GM19397 (cell line): ENCODE measurements around the gene STOML2.
"Not testable (repeated sequence)": the region's sequence is repeated elsewhere in the genome, so short reads cannot be mapped to it uniquely, and the experiment has no call there.

Experiments used
- ATAC-seq: cut with Tn5 transposase; IDR thresholded peaks from one replicate; pipeline ENCODE4 v1.9.1; 2021; ENCODE audit warnings: mild to moderate bottlenecking, moderate library complexity; ENCODE audit not compliant: unreplicated experiment

Gene STOML2, protein sequence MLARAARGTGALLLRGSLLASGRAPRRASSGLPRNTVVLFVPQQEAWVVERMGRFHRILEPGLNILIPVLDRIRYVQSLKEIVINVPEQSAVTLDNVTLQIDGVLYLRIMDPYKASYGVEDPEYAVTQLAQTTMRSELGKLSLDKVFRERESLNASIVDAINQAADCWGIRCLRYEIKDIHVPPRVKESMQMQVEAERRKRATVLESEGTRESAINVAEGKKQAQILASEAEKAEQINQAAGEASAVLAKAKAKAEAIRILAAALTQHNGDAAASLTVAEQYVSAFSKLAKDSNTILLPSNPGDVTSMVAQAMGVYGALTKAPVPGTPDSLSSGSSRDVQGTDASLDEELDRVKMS

GRCh38 chr9:35102769-35103659, at the start of gene STOML2:
Gene STOML2, minus strand, starts transcription at chr9:35103131. Its CDS starts 37 bp downstream, at chr9:35103094.
- ATAC-seq = peak; percentile 94

DNA sequence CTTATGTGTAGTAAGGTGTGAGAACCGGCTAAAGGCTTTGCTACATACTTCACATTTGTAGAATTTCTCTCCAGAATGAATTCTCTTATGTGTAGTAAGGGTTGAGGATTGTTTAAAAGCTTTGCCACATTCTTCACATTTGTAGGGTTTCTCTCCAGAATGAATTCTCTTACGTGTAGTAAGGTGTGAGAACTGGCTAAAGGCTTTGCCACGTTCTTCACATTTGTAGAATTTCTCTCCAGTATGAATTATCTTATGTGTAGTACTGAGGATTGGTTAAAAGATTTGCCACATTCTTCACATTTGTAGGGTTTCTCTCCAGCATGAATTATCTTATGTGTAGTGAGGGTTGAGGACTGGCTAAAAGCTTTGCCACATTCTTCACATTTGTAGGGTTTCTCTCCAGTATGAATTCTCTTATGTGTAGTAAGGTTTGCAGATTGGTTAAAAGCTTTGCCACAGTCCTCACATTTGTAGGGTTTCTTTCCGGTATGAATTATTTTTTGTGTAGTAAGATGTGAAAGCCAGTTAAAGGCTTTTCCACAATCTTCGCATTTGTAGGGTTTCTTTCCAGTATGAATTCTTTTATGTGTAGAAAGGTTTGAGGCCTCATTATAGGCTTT, 45.1 kb upstream of the STOML2 start:
- ATAC-seq = not testable (repeated sequence)

GRCh38 chr9:35142037-35142436, 39.1 kb upstream of the STOML2 start:
- ATAC-seq = no peak

DNA sequence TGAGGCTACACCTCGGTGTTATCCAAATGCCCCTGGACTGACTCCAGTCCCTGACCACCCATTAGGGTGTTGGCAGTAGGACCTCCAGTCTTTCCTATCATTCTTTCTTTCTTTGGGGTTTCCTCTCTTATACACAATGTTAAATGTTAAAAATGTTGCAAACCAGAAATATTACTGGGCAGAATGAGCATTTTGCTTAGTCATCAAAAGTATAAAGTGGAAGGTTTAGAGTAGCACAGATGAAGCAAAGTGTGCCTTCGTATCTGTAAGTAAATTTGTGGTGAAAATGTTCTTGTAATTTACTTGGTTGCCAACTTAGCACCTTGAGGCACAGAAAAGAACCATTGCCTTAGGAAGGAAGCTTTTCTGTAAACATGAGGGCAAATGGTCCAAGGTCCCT, 37.2 kb upstream of the STOML2 start:
- ATAC-seq = no peak

DNA sequence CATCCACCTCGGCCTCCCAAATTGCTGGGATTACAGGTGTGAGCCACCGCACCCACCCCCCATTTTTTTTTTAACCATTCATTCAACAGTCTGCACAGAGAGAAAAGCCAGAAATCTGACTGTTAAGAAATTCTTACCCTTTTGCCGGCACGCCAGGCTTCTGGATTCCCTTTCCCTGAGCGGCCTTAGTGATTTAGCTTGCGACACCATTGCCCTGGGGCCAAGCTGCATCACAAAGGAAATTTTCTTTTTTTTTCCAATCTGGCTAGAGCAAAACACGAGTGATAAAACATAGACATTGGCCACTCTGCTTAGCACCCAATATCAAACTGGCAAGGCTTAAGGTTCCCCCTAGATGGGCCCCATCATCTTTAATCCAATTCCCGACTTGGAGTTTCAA, 33.9 kb upstream of the STOML2 start:
- ATAC-seq = no peak

DNA sequence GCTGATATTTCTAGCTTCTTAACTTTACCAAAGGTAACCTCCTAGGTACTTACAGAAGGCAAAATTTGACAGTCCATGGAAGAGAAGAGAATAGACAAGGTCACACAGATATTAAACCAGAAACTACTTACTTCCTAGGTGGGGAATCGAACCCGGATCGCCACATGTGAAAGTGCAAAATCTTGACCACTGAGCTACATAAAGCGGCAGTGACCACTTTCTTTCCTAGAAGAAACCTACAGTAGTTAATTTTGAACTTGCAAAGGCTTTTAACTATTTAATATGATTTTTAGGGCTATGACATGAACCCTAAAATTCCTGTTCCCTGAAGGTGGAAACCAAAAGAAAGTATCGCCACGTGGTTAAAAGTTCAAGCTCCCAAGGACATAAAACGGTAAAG, 33.1 kb upstream of the STOML2 start:
- ATAC-seq = no peak

DNA sequence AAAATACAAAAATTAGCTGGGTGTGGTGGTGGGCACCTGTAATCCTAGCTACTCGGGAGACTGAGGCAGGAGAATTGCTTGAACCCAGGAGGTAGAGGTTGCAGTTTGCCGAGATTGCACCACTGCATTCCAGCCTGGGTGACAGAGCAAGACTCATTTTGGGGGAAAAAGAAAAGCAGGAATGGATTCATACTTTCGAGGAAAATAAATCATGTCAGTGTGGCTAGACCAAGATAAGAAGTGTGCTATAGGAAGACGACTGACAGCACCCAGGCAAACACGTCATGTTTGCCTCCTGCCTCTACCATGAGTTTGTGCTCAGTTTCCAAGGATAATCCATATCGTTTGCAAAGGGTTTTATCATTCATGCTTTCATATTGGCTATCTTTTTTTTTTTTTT, 32.0 kb upstream of the STOML2 start:
- no peak for ATAC-seq

GRCh38 chr9:35116898-35117551, 14.1 kb upstream of the STOML2 start:
- ATAC-seq = peak; percentile 45

DNA sequence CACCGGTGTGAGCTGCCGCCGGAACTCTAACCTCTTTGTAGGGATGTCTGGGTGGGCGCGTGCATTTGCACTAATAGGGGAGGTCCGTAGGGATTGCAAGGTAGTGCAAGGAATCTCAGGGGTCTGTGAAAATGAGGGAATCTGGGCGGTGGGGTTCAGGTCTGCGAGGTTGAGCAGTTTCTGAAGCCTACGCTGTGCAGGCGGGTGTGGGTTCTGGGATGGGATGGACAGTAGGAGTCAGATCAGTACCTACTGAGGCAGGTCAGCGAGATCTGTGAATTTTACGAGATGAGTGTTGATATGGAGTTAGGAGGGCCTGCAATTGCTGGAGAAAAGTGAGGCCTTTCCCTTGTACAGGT, 13.6 kb upstream of the STOML2 start:
- peak; percentile 4 for ATAC-seq

- ATAC-seq = peak; percentile 56
These were observed 13.0 kb upstream of the STOML2 start, which contains the start of gene ATOSB for GRCh38 chr9:35115680-35116538. Gene ATOSB, minus strand, starts transcription at chr9:35115862. Its CDS starts 7,588 bp downstream, at chr9:35108274.

GRCh38 chr9:35114840-35115628, 12.1 kb upstream of the STOML2 start:
- ATAC-seq = no peak

DNA sequence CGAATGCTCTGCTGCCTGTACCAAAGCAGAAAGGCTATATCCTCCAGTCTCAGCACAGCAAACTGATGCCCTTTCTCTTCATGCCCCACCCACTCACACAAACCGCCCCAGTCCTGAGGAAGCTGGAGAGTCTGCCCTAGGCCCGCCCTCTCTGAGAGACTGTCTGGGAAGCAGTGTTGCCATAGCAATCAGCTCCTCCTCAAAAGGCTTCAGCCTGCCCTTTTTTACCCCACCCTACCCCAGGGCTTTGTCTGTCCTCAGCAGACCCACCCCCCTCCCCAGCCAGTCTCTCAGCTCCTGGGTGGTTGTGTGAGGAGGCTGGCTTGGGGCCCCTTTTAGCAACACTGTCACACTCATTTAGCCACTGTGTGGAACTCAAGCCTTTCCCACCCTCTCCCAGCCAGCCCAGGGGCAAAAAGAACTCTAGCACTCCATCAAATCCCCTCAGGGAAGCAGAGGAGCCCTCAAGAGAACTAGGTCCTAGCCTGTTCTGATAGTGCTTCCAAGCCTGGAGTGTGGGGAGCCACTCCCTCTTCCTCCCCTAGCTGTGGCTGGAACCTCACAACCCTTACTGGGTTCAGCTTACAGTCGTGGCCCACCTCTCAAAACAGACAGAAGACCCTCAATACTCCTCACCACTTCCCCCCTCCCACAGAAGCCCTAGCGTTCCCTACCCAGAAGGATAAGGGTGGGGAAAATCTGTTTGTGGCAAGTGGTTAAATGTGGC, 11.3 kb upstream of the STOML2 start:
- no peak for ATAC-seq

DNA sequence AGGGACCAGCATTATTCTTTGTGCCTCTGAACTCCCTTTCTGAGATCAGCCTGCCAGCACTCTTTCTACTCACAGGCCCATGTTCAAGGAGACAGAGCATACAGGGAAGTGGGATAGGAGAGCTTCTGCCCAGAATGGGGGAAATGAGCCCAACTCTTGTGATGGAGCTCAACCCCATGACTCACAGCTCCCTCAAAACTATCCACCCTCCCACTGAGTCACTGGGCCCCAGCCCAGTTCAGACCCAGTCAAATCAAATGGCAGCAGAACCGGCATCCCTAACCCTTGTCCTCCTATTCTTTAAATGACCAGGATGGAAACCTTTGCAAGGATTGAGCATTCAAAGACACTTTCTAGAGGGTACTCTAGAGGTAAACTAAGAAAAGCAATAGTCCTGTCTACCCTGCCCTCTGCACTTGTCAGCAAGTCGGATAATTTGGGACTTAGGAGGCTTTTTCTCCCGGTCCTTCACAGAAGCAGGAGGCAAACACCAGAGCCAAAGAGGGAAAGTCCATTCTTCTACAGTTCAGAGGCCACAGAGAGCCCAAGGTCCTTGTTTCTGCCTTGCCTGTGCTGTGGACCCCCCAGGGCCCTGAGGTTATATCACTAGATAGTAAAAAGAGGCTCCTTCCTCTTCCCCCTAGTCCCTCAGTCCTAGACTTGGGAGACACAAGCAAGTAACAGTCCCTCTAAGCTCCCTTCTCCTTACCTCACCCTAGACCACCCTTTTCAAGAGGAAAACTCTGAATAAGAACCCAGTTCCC, 9.5 kb upstream of the STOML2 start:
- ATAC-seq = no peak

DNA sequence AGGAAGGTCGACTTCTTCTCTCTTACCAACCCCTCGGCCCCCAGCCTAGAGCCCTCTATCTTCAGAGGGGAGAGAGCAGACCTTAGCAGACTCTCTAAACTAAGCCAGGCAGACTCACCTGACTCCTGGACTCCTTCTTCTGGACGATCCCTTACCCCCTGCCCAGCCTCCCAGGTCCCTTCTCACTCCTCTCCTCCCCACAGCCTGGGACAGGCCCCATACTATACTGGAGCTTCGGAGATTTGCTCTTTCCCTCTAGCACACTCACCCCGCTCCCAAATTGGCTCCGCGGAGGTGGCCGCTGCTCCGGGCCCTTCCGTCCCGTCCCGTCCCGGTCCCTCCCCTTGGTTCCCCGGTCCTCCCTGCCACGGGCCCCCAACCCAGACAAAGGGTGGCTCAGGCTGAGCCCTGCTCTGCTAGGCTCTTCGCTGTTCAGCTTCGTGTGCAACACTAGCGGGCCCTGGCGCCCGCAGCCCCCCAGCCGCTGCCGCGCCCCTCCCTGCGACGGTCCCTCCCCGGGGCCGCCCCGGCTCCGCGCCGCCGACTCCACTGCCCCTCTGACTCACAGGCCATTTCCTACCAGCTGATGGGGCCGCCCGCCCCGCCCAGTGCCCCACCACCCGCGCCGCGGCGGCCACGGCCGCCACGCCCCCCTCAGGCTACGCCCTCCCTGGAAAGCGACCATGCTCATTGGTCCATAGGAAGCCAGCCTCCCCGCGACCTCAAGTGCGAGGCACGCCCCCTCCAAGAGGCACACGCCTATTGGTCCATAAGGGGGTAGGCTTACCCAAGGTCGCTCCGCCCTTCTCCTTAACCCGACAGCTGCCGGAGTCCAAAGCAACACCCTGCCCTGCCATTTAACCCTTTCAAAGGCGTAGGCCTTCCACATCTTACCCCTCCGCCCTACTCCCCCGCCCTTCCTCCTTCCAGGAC, 8.3 kb upstream of the STOML2 start:
- peak; percentile 77 for ATAC-seq

- no peak for ATAC-seq
These were observed 7.4 kb upstream of the STOML2 start for GRCh38 chr9:35110327-35110761.

DNA sequence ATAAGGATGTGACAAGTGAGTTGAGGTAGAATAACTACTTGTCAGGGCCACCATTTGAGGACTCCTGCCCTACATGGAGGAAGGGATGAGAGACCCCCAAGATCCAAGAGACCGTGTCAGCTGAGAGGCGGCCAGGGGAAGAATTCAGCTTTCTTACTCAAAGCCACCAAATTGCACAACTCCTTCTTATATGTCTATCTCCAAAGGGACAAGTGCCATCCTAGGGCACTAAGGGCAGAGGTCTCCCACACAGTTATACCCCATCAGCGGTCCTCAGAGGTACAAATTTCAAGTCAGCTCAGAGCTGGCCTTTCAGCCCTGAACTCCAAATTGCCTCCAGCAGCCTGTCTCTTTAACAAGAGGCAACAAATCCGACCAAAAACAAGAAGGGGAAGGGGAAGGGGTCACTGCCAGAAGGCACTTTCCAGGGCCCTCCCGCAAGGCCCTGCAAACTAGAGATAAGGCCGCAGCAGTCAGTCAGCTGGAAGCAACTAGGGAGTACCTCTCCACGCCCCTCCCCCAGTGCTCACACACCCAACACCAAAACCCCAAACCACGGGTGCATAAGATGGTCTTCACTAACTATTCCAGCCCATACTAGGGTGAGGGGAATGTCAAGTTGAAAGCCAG, 6.1 kb upstream of the STOML2 start:
- ATAC-seq = no peak
